HepG2 (cell line): Measurements from ENCODE around the gene LRRC27. TPM values are rescaled to one million over a fixed set of nuclear protein-coding genes. Genes with fewer than 3 reads are reported as not detected.

Source experiments
- ATF7 ChIP-seq, 2 experiments: fragments of 450-650 bp in 1 of 2; sonication (generic) in 1 of 2; formaldehyde crosslinking in 1 of 2; IDR thresholded peaks; 2 replicates each; pipeline versions ENCODE4 v1.4.0 to v1.6.1; 2016 to 2020; ENCODE audit warnings: antibody characterized with exemption in 1 of 2, mild to moderate bottlenecking in 1 of 2, missing genetic modification reagents in 1 of 2
- CREB1 ChIP-seq, 2 experiments: fragments of 450-650 bp in 1 of 2; IDR thresholded peaks; 2 replicates each; pipeline ENCODE4 v1.6.1; 2016 to 2017; ENCODE audit warnings: control low read depth in 1 of 2, mild to moderate bottlenecking in 1 of 2, missing compliant biosample characterization in 1 of 2, missing genetic modification characterization in 1 of 2
- ETV6 ChIP-seq: sonication (generic); formaldehyde crosslinking; conservative IDR thresholded peaks from 2 replicates; pipeline ENCODE4 v1.4.0; 2020; ENCODE audit warnings: missing genetic modification reagents
- HNRNPLL ChIP-seq: fragments of 200-400 bp; formaldehyde crosslinking; IDR thresholded peaks from 2 replicates; pipeline ENCODE4 v1.6.1; 2017; ENCODE audit warnings: mild to moderate bottlenecking, low read depth, low read length; ENCODE audit not compliant: poor library complexity, severe bottlenecking
- NFATC3 ChIP-seq: sonication (generic); formaldehyde crosslinking; IDR thresholded peaks from 2 replicates; pipeline ENCODE4 v1.5.1; 2020; ENCODE audit warnings: mild to moderate bottlenecking, missing genetic modification reagents
- NPAS2 ChIP-seq: sonication (generic); formaldehyde crosslinking; IDR thresholded peaks from 2 replicates; pipeline ENCODE4 v1.8.0; 2022; ENCODE audit warnings: mild to moderate bottlenecking, missing genetic modification reagents, borderline replicate concordance
- POGZ ChIP-seq: sonication (generic); formaldehyde crosslinking; IDR thresholded peaks from 2 replicates; pipeline ENCODE4 v1.4.0; 2020; ENCODE audit warnings: mild to moderate bottlenecking, missing genetic modification reagents
- SRF ChIP-seq: IDR thresholded peaks from 2 replicates; pipeline ENCODE4 v1.6.1; 2011; ENCODE audit warnings: mild to moderate bottlenecking, low read depth, low read length, moderate library complexity
- USF2 ChIP-seq, 2 experiments: sonication (generic) in 1 of 2; formaldehyde crosslinking in 1 of 2; IDR thresholded peaks; 2 replicates each; pipeline versions ENCODE4 v1.5.1 to v1.6.1; 2011 to 2020; ENCODE audit warnings: borderline replicate concordance in 1 of 2, low read depth in 1 of 2, low read length in 1 of 2, mild to moderate bottlenecking in 1 of 2, missing genetic modification reagents in 1 of 2, moderate library complexity in 1 of 2
- ZEB1 ChIP-seq: IDR thresholded peaks from 2 replicates; pipeline ENCODE4 v1.6.1; 2012; ENCODE audit warnings: mild to moderate bottlenecking, low read depth, inconsistent platforms; ENCODE audit not compliant: insufficient replicate concordance
- ZNF17 ChIP-seq: sonication (generic); formaldehyde crosslinking; IDR thresholded peaks from 2 replicates; pipeline ENCODE4 v1.5.0; 2020; ENCODE audit warnings: mild to moderate bottlenecking, missing genetic modification reagents
- ZNF274 ChIP-seq: sonication (generic); formaldehyde crosslinking; IDR thresholded peaks from 2 replicates; pipeline ENCODE4 v1.5.1; 2020; ENCODE audit warnings: mild to moderate bottlenecking, missing genetic modification reagents
- ZNF335 ChIP-seq: sonication (generic); formaldehyde crosslinking; IDR thresholded peaks from 2 replicates; pipeline ENCODE4 v1.4.0; 2020; ENCODE audit warnings: missing genetic modification reagents
- ZNF350 ChIP-seq: sonication (generic); formaldehyde crosslinking; IDR thresholded peaks from 2 replicates; pipeline ENCODE4 v1.4.0; 2020; ENCODE audit warnings: mild to moderate bottlenecking, low read depth, missing genetic modification reagents, borderline replicate concordance
- ZNF678 ChIP-seq: sonication (generic); formaldehyde crosslinking; IDR thresholded peaks from 2 replicates; pipeline ENCODE4 v1.4.0; 2020; ENCODE audit warnings: mild to moderate bottlenecking, missing genetic modification reagents
- ZSCAN29 ChIP-seq: sonication (generic); formaldehyde crosslinking; conservative IDR thresholded peaks from 2 replicates; pipeline ENCODE4 v1.4.0; 2020; ENCODE audit warnings: mild to moderate bottlenecking, missing genetic modification reagents
- ZSCAN31 ChIP-seq: sonication (generic); formaldehyde crosslinking; IDR thresholded peaks from 2 replicates; pipeline ENCODE4 v1.5.0; 2020; ENCODE audit warnings: low read depth, mild to moderate bottlenecking, missing genetic modification reagents
- polyA plus RNA-seq, 8 experiments: library from polyadenylated mRNA; depleted of rRNA in 3 of 8; stranded (reverse) in 7 of 8; unstranded in 1 of 8; fragments of >200 nt; fragmentation: Illumina TruSeq in 4 of 8; extraction: Trizol in 4 of 8; gene quantifications; 2 replicates each; pipeline versions ENCODE4 v1.2.1 to v1.2.3, GENCODE V29; 2011 to 2016; ENCODE audit warnings: low read depth in 4 of 8, missing spikeins in 1 of 8, mixed read lengths in 1 of 8; ENCODE audit not compliant: insufficient read depth in 1 of 8
- total RNA-seq, 5 experiments: library from RNA; depleted of rRNA; stranded (reverse); fragments of >200 nt; fragmentation: Illumina TruSeq; extraction: Trizol; gene quantifications; 2 replicates each; pipeline ENCODE4 v1.2.3, GENCODE V29; 2016; ENCODE audit warnings: low read depth in 1 of 5
- TF ChIP-seq, protein P1 (sequence below): sonication (generic); formaldehyde crosslinking; IDR thresholded peaks from 2 replicates; pipeline ENCODE4 v1.5.0; 2020; ENCODE audit warnings: missing genetic modification reagents
- TF ChIP-seq, protein P2 (sequence below): sonication (generic); formaldehyde crosslinking; IDR thresholded peaks from 2 replicates; pipeline ENCODE4 v1.9.0; 2022; ENCODE audit warnings: missing genetic modification reagents, mild to moderate bottlenecking, borderline replicate concordance
- TF ChIP-seq, protein P3 (sequence below): sonication (generic); formaldehyde crosslinking; IDR thresholded peaks from 2 replicates; pipeline ENCODE4 v1.5.0; 2020; ENCODE audit warnings: missing genetic modification reagents
- TF ChIP-seq, protein P4 (sequence below): sonication (generic); formaldehyde crosslinking; IDR thresholded peaks from 2 replicates; pipeline ENCODE4 v1.4.0; 2020; ENCODE audit warnings: missing genetic modification reagents

LRRC27 gene
- total and polyA plus RNA-seq, 2 of the 13 experiments (the other 11 are each of a cell fraction or from before 2014, with no cell fraction given) = 4.2 to 4.6 TPM

DNA sequence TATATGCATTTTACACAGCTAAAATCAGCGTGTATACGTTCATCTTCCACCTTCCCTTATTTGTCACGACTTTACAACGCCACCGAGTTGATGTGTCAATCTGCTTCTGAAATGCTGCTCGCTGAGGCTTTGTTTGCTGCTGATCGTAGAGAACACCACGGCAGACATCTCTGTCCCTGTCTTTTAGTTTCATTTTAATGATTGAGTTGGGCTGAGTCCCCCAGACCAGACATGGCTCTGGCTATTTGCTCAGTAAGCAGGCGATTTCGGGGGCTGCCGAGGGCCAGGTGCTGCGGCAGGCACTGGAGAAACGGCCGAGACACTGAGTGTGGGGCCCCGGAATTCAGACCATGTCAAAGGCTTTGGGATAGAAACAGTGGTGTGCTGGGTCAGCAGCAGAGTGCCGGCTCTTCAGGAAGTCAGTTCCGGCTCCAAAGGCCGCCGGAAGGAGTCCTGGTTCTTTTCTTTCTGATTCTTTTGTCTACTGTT is 5.0 kb downstream of the LRRC27 start (continued):
- no peak for TF ChIP-seq ATF7 (IDR thresholded peaks at IDR 0.05)
- 0 out of 2 replicates have a peak, but pooled peaks have one; percentile 31 for TF ChIP-seq ATF7 (CRISPR knock-in tag; IDR thresholded peaks at IDR 0.05)
- TF ChIP-seq ZNF274 (CRISPR knock-in tag) = no peak
- 0 out of 2 replicates have a peak, but pooled peaks have one; percentile 39 for TF ChIP-seq ZSCAN29
- TF ChIP-seq ZEB1 = no peak
- no peak for TF ChIP-seq SRF
- no peak for TF ChIP-seq NFATC3 (CRISPR knock-in tag)
- no peak for TF ChIP-seq POGZ (CRISPR knock-in tag)
- no peak for TF ChIP-seq HNRNPLL
- TF ChIP-seq ZNF17 = no peak
- TF ChIP-seq, protein P1, sequence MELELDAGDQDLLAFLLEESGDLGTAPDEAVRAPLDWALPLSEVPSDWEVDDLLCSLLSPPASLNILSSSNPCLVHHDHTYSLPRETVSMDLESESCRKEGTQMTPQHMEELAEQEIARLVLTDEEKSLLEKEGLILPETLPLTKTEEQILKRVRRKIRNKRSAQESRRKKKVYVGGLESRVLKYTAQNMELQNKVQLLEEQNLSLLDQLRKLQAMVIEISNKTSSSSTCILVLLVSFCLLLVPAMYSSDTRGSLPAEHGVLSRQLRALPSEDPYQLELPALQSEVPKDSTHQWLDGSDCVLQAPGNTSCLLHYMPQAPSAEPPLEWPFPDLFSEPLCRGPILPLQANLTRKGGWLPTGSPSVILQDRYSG = no peak
- TF ChIP-seq, protein P2, sequence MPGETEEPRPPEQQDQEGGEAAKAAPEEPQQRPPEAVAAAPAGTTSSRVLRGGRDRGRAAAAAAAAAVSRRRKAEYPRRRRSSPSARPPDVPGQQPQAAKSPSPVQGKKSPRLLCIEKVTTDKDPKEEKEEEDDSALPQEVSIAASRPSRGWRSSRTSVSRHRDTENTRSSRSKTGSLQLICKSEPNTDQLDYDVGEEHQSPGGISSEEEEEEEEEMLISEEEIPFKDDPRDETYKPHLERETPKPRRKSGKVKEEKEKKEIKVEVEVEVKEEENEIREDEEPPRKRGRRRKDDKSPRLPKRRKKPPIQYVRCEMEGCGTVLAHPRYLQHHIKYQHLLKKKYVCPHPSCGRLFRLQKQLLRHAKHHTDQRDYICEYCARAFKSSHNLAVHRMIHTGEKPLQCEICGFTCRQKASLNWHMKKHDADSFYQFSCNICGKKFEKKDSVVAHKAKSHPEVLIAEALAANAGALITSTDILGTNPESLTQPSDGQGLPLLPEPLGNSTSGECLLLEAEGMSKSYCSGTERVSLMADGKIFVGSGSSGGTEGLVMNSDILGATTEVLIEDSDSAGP (CRISPR knock-in tag) = no peak
- TF ChIP-seq ZSCAN31 (CRISPR knock-in tag) = no peak
- TF ChIP-seq USF2 (IDR thresholded peaks at IDR 0.05; ENCODE audit: low read depth, low read length) = no peak
- TF ChIP-seq USF2 (CRISPR knock-in tag; IDR thresholded peaks at IDR 0.05; ENCODE audit: borderline replicate concordance) = no peak
- TF ChIP-seq ETV6 (CRISPR knock-in tag) = no peak
- no peak for TF ChIP-seq ZNF335 (CRISPR knock-in tag)
- TF ChIP-seq, protein P3, sequence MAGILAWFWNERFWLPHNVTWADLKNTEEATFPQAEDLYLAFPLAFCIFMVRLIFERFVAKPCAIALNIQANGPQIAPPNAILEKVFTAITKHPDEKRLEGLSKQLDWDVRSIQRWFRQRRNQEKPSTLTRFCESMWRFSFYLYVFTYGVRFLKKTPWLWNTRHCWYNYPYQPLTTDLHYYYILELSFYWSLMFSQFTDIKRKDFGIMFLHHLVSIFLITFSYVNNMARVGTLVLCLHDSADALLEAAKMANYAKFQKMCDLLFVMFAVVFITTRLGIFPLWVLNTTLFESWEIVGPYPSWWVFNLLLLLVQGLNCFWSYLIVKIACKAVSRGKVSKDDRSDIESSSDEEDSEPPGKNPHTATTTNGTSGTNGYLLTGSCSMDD = no peak
- no peak for TF ChIP-seq CREB1 (IDR thresholded peaks at IDR 0.05)
- no peak for TF ChIP-seq CREB1 (CRISPR knock-in tag; IDR thresholded peaks at IDR 0.05)
- no peak for TF ChIP-seq ZNF350
- no peak for TF ChIP-seq ZNF678 (CRISPR knock-in tag)
- TF ChIP-seq NPAS2 (CRISPR knock-in tag) = no peak
- TF ChIP-seq, protein P4, sequence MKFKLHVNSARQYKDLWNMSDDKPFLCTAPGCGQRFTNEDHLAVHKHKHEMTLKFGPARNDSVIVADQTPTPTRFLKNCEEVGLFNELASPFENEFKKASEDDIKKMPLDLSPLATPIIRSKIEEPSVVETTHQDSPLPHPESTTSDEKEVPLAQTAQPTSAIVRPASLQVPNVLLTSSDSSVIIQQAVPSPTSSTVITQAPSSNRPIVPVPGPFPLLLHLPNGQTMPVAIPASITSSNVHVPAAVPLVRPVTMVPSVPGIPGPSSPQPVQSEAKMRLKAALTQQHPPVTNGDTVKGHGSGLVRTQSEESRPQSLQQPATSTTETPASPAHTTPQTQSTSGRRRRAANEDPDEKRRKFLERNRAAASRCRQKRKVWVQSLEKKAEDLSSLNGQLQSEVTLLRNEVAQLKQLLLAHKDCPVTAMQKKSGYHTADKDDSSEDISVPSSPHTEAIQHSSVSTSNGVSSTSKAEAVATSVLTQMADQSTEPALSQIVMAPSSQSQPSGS = no peak
